Measurements from ENCODE around the gene FTSJ1.

- TF ChIP-seq NFYB (CRISPR knock-in tag; conservative IDR thresholded peaks at IDR 0.05; ENCODE audit: low read depth) (no peak), ESRRA (CRISPR knock-in tag; IDR thresholded peaks at IDR 0.05; ENCODE audit: borderline replicate concordance) (no peak), CTCF (IDR thresholded peaks at IDR 0.05) (no peak), HMGXB4 (CRISPR knock-in tag; IDR thresholded peaks at IDR 0.05) (no peak)
- TF ChIP-seq, protein P1, sequence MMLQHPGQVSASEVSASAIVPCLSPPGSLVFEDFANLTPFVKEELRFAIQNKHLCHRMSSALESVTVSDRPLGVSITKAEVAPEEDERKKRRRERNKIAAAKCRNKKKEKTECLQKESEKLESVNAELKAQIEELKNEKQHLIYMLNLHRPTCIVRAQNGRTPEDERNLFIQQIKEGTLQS (CRISPR knock-in tag; conservative IDR thresholded peaks at IDR 0.05) = no peak
These were observed 5.2 kb upstream of the FTSJ1 start for GRCh38 chrX:48470833-48471118.

Data from WTC11 (cell line).